ENCODE data around the gene APOL2. TPM values are rescaled to one million over a fixed set of nuclear protein-coding genes. Genes with fewer than 3 reads are reported as not detected.

APOL2 gene
- total RNA-seq, 1 experiment from 2014 or later, result 9.9 TPM

DNA sequence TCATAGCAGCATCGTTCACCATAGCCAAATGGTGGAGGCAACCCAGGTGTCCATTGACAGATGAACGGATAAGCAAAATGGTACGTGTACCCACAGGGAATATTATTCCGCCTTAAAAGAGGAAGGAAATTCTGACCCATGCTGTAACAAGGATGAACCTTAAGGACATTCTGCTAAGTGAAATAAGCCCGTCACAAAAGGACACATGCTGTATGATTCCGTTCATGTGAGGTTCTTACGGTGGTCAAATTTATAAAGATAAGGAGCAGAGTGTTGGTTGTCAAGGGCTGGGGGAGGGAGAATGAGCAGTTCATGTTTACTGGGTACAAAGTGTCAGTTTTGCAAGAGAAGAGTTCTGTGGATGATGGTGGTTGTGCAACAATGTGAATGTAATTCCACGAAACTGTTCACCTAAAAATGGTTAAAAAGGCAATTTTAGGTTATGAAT, 39.9 kb upstream of the APOL2 start:
- BruUV-seq (replicated peaks), result no TSS peak
- TF ChIP-seq SP1 (IDR thresholded peaks at IDR 0.05; ENCODE audit: low read depth), result no peak
- no peak for TF ChIP-seq EZH2 (IDR thresholded peaks at IDR 0.05)
- no peak for TF ChIP-seq RAD21 (IDR thresholded peaks at IDR 0.05; ENCODE audit: low read depth)
- no peak for TF ChIP-seq POLR2A (IDR thresholded peaks at IDR 0.05; ENCODE audit: borderline replicate concordance, extremely low read depth, insufficient read depth, insufficient read length)
- no peak for TF ChIP-seq EZH2phosphoT487 (IDR thresholded peaks at IDR 0.05; ENCODE audit: borderline replicate concordance)
- no peak for TF ChIP-seq SRF (IDR thresholded peaks at IDR 0.05; ENCODE audit: low read depth)
- no peak for TF ChIP-seq YY1 (IDR thresholded peaks at IDR 0.05; ENCODE audit: extremely low read depth, insufficient replicate concordance, low read depth, low read length)
- no peak for TF ChIP-seq CEBPB (IDR thresholded peaks at IDR 0.05; ENCODE audit: low read depth)
- TF ChIP-seq, protein P1, sequence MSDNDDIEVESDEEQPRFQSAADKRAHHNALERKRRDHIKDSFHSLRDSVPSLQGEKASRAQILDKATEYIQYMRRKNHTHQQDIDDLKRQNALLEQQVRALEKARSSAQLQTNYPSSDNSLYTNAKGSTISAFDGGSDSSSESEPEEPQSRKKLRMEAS (IDR thresholded peaks at IDR 0.05), result no peak
- TF ChIP-seq ZFX (IDR thresholded peaks at IDR 0.05), result no peak
- TF ChIP-seq, protein P2, sequence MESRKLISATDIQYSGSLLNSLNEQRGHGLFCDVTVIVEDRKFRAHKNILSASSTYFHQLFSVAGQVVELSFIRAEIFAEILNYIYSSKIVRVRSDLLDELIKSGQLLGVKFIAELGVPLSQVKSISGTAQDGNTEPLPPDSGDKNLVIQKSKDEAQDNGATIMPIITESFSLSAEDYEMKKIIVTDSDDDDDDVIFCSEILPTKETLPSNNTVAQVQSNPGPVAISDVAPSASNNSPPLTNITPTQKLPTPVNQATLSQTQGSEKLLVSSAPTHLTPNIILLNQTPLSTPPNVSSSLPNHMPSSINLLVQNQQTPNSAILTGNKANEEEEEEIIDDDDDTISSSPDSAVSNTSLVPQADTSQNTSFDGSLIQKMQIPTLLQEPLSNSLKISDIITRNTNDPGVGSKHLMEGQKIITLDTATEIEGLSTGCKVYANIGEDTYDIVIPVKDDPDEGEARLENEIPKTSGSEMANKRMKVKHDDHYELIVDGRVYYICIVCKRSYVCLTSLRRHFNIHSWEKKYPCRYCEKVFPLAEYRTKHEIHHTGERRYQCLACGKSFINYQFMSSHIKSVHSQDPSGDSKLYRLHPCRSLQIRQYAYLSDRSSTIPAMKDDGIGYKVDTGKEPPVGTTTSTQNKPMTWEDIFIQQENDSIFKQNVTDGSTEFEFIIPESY (IDR thresholded peaks at IDR 0.05; ENCODE audit: extremely low read depth, insufficient replicate concordance, low read length), result no peak
- TF ChIP-seq CBX3 (IDR thresholded peaks at IDR 0.05; ENCODE audit: low read depth), result no peak
- no peak for TF ChIP-seq JUND (IDR thresholded peaks at IDR 0.05)
- DNase-seq (ENCODE audit: low read depth, low spot score), result no peak
- ChIA-PET RAD21 (ENCODE audit: low non-redundant PET in 1 of 2, low total read pairs in 2 of 2, uncharacterized antibody in 2 of 2, unreplicated experiment in 2 of 2) (no interaction called here), CTCF (interaction anchor here (1.0 to 1.7 kb wide), 2 partner anchors 9 to 40 kb away, joined by 4 to 7 read pairs; partner anchors contain the start of gene APOL2), POLR2A (no interaction called here)
- Histone ChIP-seq H3K4me1 (ENCODE audit: control insufficient read depth in 1 of 2, insufficient read depth in 2 of 2, low read length in 2 of 2) (peaks cover 0 to 8% of the 10 kb centered on the region in 2 experiments; a peak in 2 of 4 replicates), H3K9me3 (ENCODE audit: control insufficient read depth in 1 of 2, insufficient read depth in 1 of 2, low read depth in 1 of 2, low read length in 2 of 2) (no peaks in the 10 kb centered on the region), H2AFZ (ENCODE audit: low read depth, low read length, poor library complexity, severe bottlenecking) (no peak overlapping the region), H4K20me1 (ENCODE audit: insufficient read depth) (no peaks in the 10 kb centered on the region), H3K36me3 (ENCODE audit: control insufficient read depth in 1 of 2, insufficient read depth in 2 of 2, low read length in 2 of 2) (peaks cover 12 to 21% of the 10 kb centered on the region in 2 experiments; a peak in 3 of 4 replicates), H3K9ac (ENCODE audit: low read length) (no peak overlapping the region), H3K4me2 (ENCODE audit: low read length) (no peak overlapping the region), H3K79me2 (ENCODE audit: insufficient read depth, low read length) (no peaks in the 10 kb centered on the region), H3K9me2 (ENCODE audit: insufficient read depth) (no peaks in the 10 kb centered on the region), H3K27ac (ENCODE audit: low read depth, low read length) (no peak overlapping the region), H3K27me3 (ENCODE audit: insufficient read depth, low read length) (no peaks in the 10 kb centered on the region), H3K4me3 (replicated peaks in 1 of 2; ENCODE audit: low read depth in 1 of 2, low read length in 2 of 2) (no peak overlapping the region)
- intact Hi-C loops (cut with micrococcal nuclease), result loop anchor here (5.0 kb wide), 2 partner anchors 82 to 132 kb away; no protein-coding TSS in a partner anchor
- ATAC-seq, result no peak

All from HCT116 (cell line).